Breast epithelium (tissue), 3 donors: ENCODE data around the gene AGTPBP1.

Experiments used
- CTCF ChIP-seq, 3 donors: fragments of 450-650 bp; IDR thresholded peaks; one replicate each; pipeline ENCODE4 v1.5.1; 2016 to 2017; ENCODE audit warnings: antibody characterized with exemption in 3 of 3, mild to moderate bottlenecking in 3 of 3, moderate library complexity in 3 of 3
- POLR2A ChIP-seq: fragments of 450-650 bp; IDR thresholded peaks from one replicate; pipeline ENCODE4 v1.6.1; 2016; ENCODE audit warnings: antibody characterized with exemption, mild to moderate bottlenecking, moderate library complexity

GRCh38 chr9:85745203-85745602 lies 3.4 kb upstream of the AGTPBP1 start:
- TF ChIP-seq POLR2A (no peak), CTCF (IDR thresholded peaks at IDR 0.05) (no peak)
